OCI-LY1 (cell line): ENCODE measurements around the gene ZNF679.

Experiments
- H2AFZ ChIP-seq: fragments of 200-600 bp; sonication (generic), shearing (Covaris generic); 2 replicates; pipeline ENCODE4 v1.6.0; 2014; ENCODE audit warnings: antibody characterized with exemption, mild to moderate bottlenecking, low read length
- H3F3A ChIP-seq: fragments of 200-600 bp; sonication (generic), shearing (Covaris generic); 2 replicates; pipeline ENCODE4 v1.6.0; 2014; ENCODE audit warnings: mild to moderate bottlenecking, antibody characterized with exemption, low read length, moderate library complexity; ENCODE audit not compliant: insufficient read depth
- H3K27ac ChIP-seq: fragments of 200-600 bp; sonication (generic); 2 replicates; pipeline ENCODE4 v1.5.1; 2014; ENCODE audit warnings: low read length, mixed run types, mild to moderate bottlenecking, low read depth; ENCODE audit not compliant: poor library complexity, severe bottlenecking
- H3K27me3 ChIP-seq: fragments of 200-600 bp; sonication (generic); 2 replicates; pipeline ENCODE4 v1.6.0; 2014; ENCODE audit warnings: antibody characterized with exemption, mild to moderate bottlenecking, low read length, moderate library complexity; ENCODE audit not compliant: insufficient read depth
- H3K36me3 ChIP-seq: fragments of 200-600 bp; sonication (generic); 2 replicates; pipeline ENCODE4 v1.6.1; 2014; ENCODE audit warnings: mild to moderate bottlenecking, antibody characterized with exemption, low read length, moderate library complexity, mixed read lengths; ENCODE audit not compliant: insufficient read depth
- H3K4me1 ChIP-seq: fragments of 200-600 bp; sonication (generic); 2 replicates; pipeline ENCODE4 v1.5.1; 2014; ENCODE audit warnings: mild to moderate bottlenecking, low read length, moderate library complexity; ENCODE audit not compliant: insufficient read depth, severe bottlenecking
- H3K4me2 ChIP-seq: fragments of 200-600 bp; sonication (generic), shearing (Covaris generic); 2 replicates; pipeline ENCODE4 v1.6.1; 2014; ENCODE audit warnings: low read length
- H3K4me3 ChIP-seq: fragments of 200-600 bp; sonication (generic); 2 replicates; pipeline ENCODE4 v1.5.1; 2014; ENCODE audit warnings: low read length, low read depth, mild to moderate bottlenecking, mixed read lengths; ENCODE audit not compliant: poor library complexity, severe bottlenecking
- H3K79me2 ChIP-seq: fragments of 200-600 bp; shearing (Covaris generic); 2 replicates; pipeline ENCODE4 v1.6.1; 2016; ENCODE audit warnings: mixed run types, low read length, mixed read lengths; ENCODE audit not compliant: insufficient read depth
- H3K9ac ChIP-seq: fragments of 200-600 bp; sonication (generic), shearing (Covaris generic); 2 replicates; pipeline ENCODE4 v1.6.1; 2014; ENCODE audit warnings: mild to moderate bottlenecking, low read length, mixed read lengths
- H3K9me2 ChIP-seq: fragments of 200-600 bp; sonication (generic), shearing (Covaris generic); 2 replicates; pipeline ENCODE4 v1.6.1; 2014; ENCODE audit warnings: low read depth, mild to moderate bottlenecking, low read length, mixed read lengths
- H3K9me3 ChIP-seq: fragments of 200-600 bp; shearing (Covaris generic); 2 replicates; pipeline ENCODE4 v1.6.1; 2014; ENCODE audit warnings: low read length, mixed read lengths
- H4K20me1 ChIP-seq: fragments of 200-600 bp; sonication (generic), shearing (Covaris generic); 2 replicates; pipeline ENCODE4 v1.6.0; 2016; ENCODE audit warnings: mild to moderate bottlenecking, low read length; ENCODE audit not compliant: insufficient read depth
- EZH2 ChIP-seq: fragments of 200-600 bp; sonication (generic), shearing (Covaris generic); IDR thresholded peaks from 2 replicates; pipeline ENCODE4 v1.8.0; 2017; ENCODE audit warnings: borderline replicate concordance, mixed run types, mild to moderate bottlenecking, antibody characterized with exemption, low read length, moderate library complexity, mixed read lengths
- TF ChIP-seq, protein P1 (sequence below): fragments of 200-600 bp; sonication (generic), shearing (Covaris generic); IDR thresholded peaks from 2 replicates; pipeline ENCODE4 v1.5.1; 2017; ENCODE audit warnings: mild to moderate bottlenecking, antibody characterized with exemption, low read length, moderate library complexity, mixed read lengths

The ZNF679 gene

DNA sequence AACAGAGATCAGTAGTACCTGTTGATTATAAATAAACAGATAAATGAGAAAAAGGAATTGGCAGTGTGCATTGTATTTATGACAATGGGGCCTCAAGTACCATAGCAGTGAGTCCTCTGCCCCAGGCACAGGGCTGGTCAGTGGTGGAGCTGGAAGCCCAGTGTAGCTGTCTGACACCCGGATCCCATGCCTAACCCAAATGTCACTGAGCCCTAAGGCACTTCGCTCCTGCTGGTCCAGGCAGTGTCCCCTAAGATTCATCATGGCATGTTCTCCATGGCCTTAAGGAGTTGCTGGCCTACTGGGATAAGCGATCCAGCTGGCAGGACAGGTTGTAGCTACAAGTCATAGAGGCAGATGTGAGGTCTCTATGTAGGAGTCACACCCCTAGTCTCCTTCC, 82.2 kb downstream of the ZNF679 start:
- Histone ChIP-seq H3K27ac (no peak overlapping the region), H3K4me2 (no peak overlapping the region), H3K36me3 (peaks cover 15% of the 10 kb centered on the region), H3F3A (no peaks in the 10 kb centered on the region), H3K4me3 (no peak overlapping the region), H3K9me2 (no peaks in the 10 kb centered on the region), H4K20me1 (no peaks in the 10 kb centered on the region), H3K27me3 (no peaks in the 10 kb centered on the region), H3K79me2 (peaks cover 15% of the 10 kb centered on the region), H3K4me1 (peaks cover 45% of the 10 kb centered on the region), H3K9ac (no peak overlapping the region), H3K9me3 (no peaks in the 10 kb centered on the region), H2AFZ (no peak overlapping the region)
- TF ChIP-seq, protein P1, sequence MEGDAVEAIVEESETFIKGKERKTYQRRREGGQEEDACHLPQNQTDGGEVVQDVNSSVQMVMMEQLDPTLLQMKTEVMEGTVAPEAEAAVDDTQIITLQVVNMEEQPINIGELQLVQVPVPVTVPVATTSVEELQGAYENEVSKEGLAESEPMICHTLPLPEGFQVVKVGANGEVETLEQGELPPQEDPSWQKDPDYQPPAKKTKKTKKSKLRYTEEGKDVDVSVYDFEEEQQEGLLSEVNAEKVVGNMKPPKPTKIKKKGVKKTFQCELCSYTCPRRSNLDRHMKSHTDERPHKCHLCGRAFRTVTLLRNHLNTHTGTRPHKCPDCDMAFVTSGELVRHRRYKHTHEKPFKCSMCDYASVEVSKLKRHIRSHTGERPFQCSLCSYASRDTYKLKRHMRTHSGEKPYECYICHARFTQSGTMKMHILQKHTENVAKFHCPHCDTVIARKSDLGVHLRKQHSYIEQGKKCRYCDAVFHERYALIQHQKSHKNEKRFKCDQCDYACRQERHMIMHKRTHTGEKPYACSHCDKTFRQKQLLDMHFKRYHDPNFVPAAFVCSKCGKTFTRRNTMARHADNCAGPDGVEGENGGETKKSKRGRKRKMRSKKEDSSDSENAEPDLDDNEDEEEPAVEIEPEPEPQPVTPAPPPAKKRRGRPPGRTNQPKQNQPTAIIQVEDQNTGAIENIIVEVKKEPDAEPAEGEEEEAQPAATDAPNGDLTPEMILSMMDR, result no peak
- no peak for TF ChIP-seq EZH2

DNA sequence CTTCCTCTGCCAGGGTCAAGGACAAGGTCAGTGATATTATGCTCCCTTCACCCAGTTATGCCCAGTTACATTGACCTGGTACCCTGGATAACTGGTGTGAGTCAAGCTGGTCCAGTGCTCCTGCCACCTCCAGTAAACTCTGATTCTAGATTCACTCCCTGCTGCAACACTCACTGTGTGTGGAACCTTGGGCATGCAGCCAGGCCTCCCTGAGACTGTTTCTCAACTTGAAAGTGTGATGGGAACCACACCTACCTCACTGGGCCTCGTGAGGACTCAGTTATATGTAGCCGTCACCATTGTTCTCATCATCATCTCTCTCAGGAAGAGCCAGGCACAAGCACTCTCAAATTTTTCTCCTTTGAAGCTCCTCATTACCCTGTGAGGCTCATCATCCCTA, 84.6 kb downstream of the ZNF679 start:
- H3K27me3 ChIP-seq, result no peaks in the 10 kb centered on the region
- peaks cover 34% of the 10 kb centered on the region for H3K36me3 ChIP-seq
- H3K9me2 ChIP-seq, result no peaks in the 10 kb centered on the region
- no peaks in the 10 kb centered on the region for H3F3A ChIP-seq
- H3K9ac ChIP-seq, result no peak overlapping the region; the same call in 1 of the 2 replicates
- H3K9me3 ChIP-seq, result 0 out of 2 replicates have a peak, but pooled peaks cover 3% of the 10 kb centered on the region
- no peak overlapping the region for H3K4me2 ChIP-seq
- peaks cover 39% of the 10 kb centered on the region for H3K79me2 ChIP-seq
- no peak overlapping the region for H3K4me3 ChIP-seq
- H4K20me1 ChIP-seq, result no peaks in the 10 kb centered on the region
- peaks cover 35% of the 10 kb centered on the region for H3K4me1 ChIP-seq
- H3K27ac ChIP-seq, result peak overlapping the region; percentile 16
- H2AFZ ChIP-seq, result no peak overlapping the region
- TF ChIP-seq, protein P1, result no peak
- no peak for TF ChIP-seq EZH2

DNA sequence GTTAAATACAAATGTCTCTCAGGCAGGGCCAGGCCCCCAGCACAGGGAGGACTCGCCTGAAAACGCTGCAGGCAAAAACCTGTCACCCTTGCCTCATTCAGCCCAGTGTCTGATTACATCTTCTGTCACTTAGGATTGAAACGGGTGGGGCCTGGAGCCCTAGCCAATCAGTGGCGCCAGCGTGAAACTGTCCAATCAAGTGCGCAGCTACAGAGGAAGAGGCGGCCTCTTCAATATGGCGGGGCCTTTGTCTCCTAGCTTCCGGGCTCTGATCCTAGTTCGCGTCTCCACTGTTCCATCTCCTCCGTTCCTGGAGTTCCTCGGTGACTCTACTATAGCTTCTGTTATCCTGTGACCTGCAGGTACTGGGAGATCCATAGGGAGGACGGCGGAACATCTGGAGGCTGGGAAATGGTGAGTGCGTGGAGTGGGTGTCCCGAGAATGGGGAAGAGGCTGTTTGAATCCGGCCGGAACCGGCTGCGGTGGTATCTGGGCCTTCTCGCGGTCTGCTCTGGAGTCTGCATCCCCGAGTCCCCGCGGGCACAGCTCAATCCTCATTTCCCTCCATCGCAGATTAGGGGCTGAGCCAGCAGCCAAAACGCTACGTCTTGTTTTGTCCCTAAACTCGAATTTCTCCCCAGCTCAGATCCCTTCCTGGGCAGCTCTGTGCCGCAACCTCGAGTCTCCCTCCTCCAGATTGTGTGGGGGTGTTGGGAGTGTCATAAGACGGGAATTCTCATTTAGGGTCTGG, 85.6 kb downstream of the ZNF679 start, which contains the start of gene ZNF736:
Gene ZNF736, plus strand, starts transcription at position 222 of the 752 bp plus-strand sequence. Its CDS starts 190 bp downstream, at position 412.
- peaks cover 25% of the 10 kb centered on the region for H3K4me1 ChIP-seq
- no peaks in the 10 kb centered on the region for H4K20me1 ChIP-seq
- no peaks in the 10 kb centered on the region for H3K27me3 ChIP-seq
- H2AFZ ChIP-seq, result peak within 1 kb of the TSS; percentile 51; the same call in 1 of the 2 replicates
- TF ChIP-seq EZH2, result no peak
- TF ChIP-seq, protein P1, result no peak
- peak within 1 kb of the TSS; percentile 93 for H3K9ac ChIP-seq
- peak within 1 kb of the TSS; percentile 70 for H3K27ac ChIP-seq
- peaks cover 43% of the 10 kb centered on the region for H3K36me3 ChIP-seq
- H3K4me3 ChIP-seq, result peak within 1 kb of the TSS; percentile 93
- H3F3A ChIP-seq, result no peaks in the 10 kb centered on the region
- H3K79me2 ChIP-seq, result peaks cover 50% of the 10 kb centered on the region
- H3K9me2 ChIP-seq, result no peaks in the 10 kb centered on the region
- peaks cover 6% of the 10 kb centered on the region for H3K9me3 ChIP-seq
- peak within 1 kb of the TSS; percentile 82 for H3K4me2 ChIP-seq
